Brain microvascular endothelial cell (primary cell): ENCODE data around the gene SH3PXD2A.
A peak's percentile ranks its signal among the peaks of the same experiment; 100 is the strongest.

ENCODE experiments used
- DNase-seq: peaks from one replicate; pipeline ENCODE4 v3.0.0-alpha.2; 2020
- H3K27ac ChIP-seq: fragments of 250-450 bp; sonication (Bioruptor Pico); 2 replicates; pipeline ENCODE4 v1.5.1; 2020; ENCODE audit warnings: mild to moderate bottlenecking, moderate library complexity
- H3K27me3 ChIP-seq: fragments of 250-450 bp; sonication (Bioruptor Pico); replicated peaks from 2 replicates; pipeline ENCODE4 v1.5.1; 2020; ENCODE audit warnings: mild to moderate bottlenecking
- H3K36me3 ChIP-seq: fragments of 250-450 bp; sonication (Bioruptor Pico); replicated peaks from 2 replicates; pipeline ENCODE4 v1.5.1; 2020; ENCODE audit warnings: mild to moderate bottlenecking
- H3K4me3 ChIP-seq: 2 replicates; pipeline ENCODE4 v1.5.1; 2011; ENCODE audit warnings: low read depth, mild to moderate bottlenecking, control low read depth, low read length, moderate library complexity
- in situ Hi-C: cut with HindIII; loops from 2 replicates; pipeline ENCODE4 v1.10.0; 2017; ENCODE audit warnings: low sequenced_read_pairs, low pct_ligation_motif_present
- TF ChIP-seq, protein P1 (sequence below): IDR thresholded peaks from 2 replicates; pipeline ENCODE4 v1.5.1; 2011; ENCODE audit warnings: low read depth, mild to moderate bottlenecking, moderate library complexity, low read length, control low read depth, inconsistent platforms; ENCODE audit errors: missing control alignments

The SH3PXD2A gene

DNA sequence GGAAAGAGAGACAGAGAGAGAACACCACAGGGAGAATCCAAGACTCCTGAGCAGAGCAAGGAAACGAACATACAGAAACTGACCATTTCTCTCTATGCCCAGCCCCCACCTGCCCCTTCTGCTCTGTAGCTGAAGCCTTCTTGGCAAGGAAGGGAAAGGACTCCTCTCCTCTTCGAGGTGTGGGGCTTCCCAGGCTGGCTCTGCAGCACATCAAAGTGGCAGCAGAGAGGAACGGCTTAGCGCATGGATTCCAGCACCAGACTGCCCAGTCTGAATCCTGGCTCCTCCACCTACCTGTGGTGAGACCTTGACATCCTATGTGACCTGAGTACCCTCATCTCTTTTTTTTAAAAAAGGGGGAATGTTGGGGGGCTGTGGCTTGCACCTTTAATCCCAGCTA, 69.4 kb downstream of the SH3PXD2A start:
- no peak overlapping the region for H3K4me3 ChIP-seq
- H3K36me3 ChIP-seq, result no peaks in the 10 kb centered on the region
- H3K27ac ChIP-seq, result no peak overlapping the region
- no peaks in the 10 kb centered on the region for H3K27me3 ChIP-seq
- in situ Hi-C loops, result no loop called here
- DNase-seq, result no peak
- TF ChIP-seq, protein P1, sequence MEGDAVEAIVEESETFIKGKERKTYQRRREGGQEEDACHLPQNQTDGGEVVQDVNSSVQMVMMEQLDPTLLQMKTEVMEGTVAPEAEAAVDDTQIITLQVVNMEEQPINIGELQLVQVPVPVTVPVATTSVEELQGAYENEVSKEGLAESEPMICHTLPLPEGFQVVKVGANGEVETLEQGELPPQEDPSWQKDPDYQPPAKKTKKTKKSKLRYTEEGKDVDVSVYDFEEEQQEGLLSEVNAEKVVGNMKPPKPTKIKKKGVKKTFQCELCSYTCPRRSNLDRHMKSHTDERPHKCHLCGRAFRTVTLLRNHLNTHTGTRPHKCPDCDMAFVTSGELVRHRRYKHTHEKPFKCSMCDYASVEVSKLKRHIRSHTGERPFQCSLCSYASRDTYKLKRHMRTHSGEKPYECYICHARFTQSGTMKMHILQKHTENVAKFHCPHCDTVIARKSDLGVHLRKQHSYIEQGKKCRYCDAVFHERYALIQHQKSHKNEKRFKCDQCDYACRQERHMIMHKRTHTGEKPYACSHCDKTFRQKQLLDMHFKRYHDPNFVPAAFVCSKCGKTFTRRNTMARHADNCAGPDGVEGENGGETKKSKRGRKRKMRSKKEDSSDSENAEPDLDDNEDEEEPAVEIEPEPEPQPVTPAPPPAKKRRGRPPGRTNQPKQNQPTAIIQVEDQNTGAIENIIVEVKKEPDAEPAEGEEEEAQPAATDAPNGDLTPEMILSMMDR, result no peak

DNA sequence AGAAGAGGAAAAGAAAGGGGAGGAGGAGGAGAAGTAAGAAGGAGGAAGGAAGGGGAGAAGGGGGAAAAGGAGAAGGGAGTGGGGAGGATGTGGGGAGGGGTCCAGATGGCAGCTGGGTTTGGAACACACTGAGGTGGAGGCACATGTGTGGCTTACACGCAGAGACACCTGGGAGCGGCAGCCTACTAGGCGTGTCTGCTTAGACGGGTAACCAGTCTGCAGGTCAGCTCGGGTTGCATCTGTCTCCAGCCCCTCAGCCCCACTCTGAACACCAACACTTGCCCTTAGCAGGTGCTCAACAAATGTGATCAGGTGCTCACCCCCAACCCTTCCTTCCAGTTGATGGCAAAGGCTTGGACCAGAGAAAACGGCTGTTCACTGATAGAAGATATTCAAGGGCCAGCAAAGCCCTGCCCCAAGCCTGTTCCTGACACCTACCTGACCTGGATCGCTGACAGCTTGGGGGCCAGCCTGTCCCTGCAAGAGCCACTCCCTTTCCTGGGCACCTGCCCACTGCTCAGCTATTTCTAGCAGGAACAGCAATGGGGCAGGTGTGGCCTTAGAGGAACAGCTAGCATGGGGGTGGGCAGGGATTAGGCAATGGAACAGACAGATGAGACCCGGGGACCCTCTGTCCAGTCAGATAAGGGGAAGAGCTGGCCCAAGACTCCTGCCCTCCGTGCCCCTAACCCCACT, 70.5 kb downstream of the SH3PXD2A start:
- Histone ChIP-seq H3K27ac (no peak overlapping the region), H3K27me3 (no peaks in the 10 kb centered on the region), H3K36me3 (no peaks in the 10 kb centered on the region), H3K4me3 (no peak overlapping the region)
- no peak for DNase-seq
- in situ Hi-C loops, result no loop called here
- TF ChIP-seq, protein P1, result no peak

DNA sequence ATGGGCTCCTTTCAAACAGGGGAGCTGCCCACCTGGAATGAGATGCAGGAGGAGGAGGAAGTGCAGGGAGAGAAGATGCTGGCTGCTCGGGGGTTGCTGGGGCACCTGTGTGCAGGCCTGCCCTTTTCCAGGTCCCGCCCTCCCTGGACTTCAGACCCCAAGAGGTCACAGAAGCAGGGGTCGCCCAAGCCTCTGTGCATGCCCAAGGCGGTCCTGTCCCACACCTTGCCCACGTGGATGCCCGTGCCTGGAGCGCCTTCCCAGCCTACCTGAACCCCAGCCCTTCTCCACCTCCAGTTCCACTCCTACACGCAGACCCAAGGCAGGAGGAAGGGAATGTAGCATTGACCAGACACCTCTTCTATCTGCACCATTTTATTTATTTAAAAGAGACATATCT, 71.3 kb downstream of the SH3PXD2A start:
- Histone ChIP-seq H3K27me3 (no peaks in the 10 kb centered on the region), H3K36me3 (no peaks in the 10 kb centered on the region), H3K27ac (no peak overlapping the region), H3K4me3 (no peak overlapping the region)
- in situ Hi-C loops, result no loop called here
- TF ChIP-seq, protein P1, result no peak
- DNase-seq, result no peak

DNA sequence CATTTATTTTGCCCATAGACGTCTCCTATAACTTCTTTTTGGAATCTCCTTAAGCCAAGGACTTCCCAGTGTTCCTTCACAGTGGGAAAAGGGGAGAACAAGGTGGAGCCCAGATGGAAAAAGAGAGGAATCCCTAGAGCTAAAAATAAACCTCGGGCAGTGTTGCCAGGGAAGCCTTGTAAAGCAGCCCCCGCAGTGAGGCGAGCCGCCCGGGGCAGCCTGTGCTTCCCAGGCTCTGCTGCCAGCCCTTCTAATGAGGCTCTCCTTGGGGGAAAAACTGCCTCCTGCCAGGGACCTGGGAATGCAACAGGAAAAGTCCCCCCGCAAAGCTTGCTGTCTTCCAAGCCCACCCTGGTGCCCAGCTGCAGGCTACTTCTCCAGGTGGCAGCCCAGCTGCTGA, 71.7 kb downstream of the SH3PXD2A start:
- TF ChIP-seq, protein P1, result no peak
- no peak overlapping the region for H3K4me3 ChIP-seq
- in situ Hi-C loops, result no loop called here
- no peaks in the 10 kb centered on the region for H3K36me3 ChIP-seq
- H3K27ac ChIP-seq, result no peak overlapping the region
- DNase-seq, result no peak
- no peaks in the 10 kb centered on the region for H3K27me3 ChIP-seq

DNA sequence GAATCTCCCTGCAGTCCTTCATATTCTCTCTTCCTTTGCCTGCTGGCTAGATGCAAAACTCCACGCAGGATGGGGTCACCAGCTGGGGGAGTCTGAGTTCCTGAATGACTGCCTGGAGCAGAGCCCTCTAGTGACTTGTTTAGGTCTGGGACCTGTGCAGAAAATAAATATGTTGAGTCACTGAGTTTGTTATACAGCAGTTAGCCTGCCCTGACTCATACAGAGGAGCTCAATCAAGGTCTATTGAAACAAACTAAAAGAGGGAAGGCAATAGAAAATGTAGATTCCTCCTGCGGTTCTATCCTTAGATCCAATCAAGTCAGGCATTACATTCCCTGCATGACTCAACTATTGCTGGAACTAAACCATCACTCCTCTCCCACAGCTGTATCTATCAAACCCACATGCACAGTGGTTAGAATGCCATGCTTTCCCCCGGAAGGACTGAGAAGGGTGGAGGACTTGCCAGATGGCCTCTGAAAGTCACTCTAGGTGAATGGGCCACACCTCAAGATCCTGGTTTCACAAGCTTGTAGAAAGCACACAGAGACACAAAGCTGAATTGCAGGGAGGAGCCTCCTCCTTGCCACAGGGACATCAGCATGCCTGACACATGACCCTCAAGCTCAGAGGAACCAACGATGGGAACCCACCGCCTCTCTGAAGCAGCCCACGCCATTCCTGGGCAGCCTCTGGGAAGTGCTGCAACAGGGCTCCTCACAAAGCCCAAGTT, 73.9 kb downstream of the SH3PXD2A start:
- no peaks in the 10 kb centered on the region for H3K36me3 ChIP-seq
- H3K27me3 ChIP-seq, result no peaks in the 10 kb centered on the region
- no peak overlapping the region for H3K27ac ChIP-seq
- in situ Hi-C loops, result no loop called here
- peak; percentile 18 for DNase-seq
- no peak overlapping the region for H3K4me3 ChIP-seq
- TF ChIP-seq, protein P1, result peak; percentile 77
